VCaP (cell line): ENCODE measurements around the gene SLCO4A1.

Experiments
- H3K27ac ChIP-seq: fragments of 450-650 bp; 2 replicates; pipeline ENCODE4 v1.5.1; 2017
- TF ChIP-seq, protein P1 (sequence below): fragments of 450-650 bp; conservative IDR thresholded peaks from 2 replicates; pipeline ENCODE4 v1.5.1; 2017; ENCODE audit warnings: mild to moderate bottlenecking, moderate library complexity

SLCO4A1 gene

DNA sequence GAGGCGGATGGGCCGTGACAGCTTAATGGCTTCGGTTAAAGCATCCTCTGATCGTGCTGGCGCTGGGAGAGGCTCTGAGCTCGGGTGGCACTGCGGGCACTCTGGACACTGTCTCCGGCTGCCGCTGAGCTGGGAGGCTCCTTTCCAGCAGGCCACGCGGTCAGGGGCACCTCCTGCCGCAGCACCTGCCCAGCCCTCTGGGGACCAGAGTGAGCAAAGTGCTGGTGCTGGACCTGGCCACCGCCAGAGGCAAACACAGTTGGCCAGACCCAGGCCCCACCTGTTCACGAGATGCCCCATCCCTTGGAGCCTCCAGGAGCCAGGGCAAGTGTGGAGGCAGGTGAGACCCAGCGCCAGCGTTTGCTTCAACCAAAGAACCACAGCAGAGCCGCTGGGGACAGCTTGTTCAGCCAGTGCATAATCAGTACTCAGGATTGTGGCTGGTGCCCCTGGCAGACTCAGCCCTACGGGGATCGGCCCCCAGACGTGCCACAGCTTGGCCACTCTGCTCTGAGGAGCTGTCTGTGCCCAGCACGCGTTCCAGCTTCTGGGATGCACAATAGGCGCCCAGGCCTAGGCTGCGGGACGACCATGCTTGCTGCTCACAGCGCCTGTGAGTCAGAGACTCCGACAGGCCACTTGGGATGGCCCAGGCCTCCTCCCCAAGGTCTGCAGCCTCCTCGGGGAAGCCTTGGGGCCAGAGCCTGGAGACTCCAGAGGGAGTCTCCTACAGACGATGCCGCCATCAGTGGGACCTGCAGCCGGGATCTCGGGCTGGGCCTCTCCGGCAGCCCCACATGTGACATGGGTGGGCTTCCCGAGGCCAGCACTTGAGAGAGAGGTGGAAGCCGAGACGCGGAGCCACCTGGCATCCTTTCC lies 38.2 kb upstream of the SLCO4A1 start:
- TF ChIP-seq, protein P1, sequence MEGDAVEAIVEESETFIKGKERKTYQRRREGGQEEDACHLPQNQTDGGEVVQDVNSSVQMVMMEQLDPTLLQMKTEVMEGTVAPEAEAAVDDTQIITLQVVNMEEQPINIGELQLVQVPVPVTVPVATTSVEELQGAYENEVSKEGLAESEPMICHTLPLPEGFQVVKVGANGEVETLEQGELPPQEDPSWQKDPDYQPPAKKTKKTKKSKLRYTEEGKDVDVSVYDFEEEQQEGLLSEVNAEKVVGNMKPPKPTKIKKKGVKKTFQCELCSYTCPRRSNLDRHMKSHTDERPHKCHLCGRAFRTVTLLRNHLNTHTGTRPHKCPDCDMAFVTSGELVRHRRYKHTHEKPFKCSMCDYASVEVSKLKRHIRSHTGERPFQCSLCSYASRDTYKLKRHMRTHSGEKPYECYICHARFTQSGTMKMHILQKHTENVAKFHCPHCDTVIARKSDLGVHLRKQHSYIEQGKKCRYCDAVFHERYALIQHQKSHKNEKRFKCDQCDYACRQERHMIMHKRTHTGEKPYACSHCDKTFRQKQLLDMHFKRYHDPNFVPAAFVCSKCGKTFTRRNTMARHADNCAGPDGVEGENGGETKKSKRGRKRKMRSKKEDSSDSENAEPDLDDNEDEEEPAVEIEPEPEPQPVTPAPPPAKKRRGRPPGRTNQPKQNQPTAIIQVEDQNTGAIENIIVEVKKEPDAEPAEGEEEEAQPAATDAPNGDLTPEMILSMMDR, result no peak
- H3K27ac ChIP-seq, result peak overlapping the region; percentile 35; the same call in 1 of the 2 replicates

DNA sequence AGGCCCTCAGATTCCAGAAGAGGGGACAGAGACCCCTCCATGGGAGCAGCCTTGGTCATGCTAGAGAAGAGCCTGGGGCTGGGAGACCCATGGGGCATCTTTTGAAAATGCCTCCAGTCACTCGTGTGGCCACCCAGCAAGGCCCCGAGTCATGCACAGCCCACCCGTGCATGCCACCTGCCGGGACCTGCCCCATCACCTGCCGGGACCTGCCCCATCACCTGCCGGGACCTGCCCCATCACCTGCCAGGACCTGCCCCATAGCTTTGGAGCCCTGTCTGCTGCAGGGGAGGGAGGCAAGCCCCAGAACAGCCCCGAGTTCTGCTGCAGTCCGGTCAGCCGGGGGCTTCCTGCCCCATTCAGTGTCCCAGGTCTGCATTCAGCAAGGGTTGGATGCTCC lies 37.5 kb upstream of the SLCO4A1 start:
- no peak overlapping the region for H3K27ac ChIP-seq
- TF ChIP-seq, protein P1, result no peak

DNA sequence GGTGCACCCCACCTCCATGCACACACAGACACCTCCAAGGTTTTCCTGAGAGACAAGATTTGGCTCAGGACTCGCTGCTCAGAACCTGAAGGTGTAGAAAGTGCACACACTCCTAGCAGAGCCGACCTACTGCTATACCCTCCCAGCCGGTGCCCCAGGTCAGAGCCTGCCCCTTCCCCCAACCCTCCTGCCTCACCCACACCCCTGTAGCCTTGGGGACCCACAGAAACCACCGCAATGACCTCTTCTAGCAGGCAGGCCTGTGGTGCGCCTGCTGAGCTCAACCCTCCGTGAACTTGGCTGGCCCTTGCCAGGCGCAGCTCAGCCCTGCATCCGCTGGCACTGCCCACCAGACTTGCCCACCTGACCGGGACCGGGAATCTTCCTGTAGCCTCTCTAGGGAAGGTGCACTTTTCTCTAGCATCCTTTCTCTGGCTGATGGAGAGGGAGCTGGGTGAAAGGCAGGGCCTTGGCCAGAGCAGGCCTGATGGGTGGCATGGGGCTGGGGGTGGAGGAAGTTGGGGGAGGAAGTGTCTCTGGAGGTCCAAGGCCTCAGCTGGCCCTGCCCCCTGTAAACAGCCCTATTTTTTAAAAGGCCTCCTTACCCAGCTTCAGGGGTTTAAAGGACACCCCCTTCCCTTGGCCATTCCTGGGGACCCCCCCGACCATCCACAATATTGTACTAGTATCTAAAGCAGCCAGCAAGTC lies 36.9 kb upstream of the SLCO4A1 start:
- TF ChIP-seq, protein P1, result no peak
- peak overlapping the region; percentile 21; the same call in 1 of the 2 replicates for H3K27ac ChIP-seq

DNA sequence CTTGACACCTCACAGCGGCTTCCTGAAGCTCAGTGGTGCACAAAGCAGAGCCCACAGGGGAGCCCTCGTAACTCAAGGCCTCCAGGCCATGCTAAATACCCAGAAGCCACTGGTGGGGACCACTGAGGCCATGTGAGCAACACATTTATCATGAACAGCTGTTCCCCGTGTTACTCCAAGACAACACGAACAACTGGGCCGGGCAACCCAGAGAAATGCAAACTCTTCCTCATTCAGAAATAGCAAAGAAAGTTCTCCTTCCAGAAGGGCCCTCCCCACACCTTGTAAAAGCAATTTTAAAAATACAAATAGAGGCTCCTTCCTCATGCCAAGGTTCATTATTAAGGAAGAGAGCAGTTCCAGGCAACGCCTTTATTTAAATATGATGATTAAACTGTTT lies 36.3 kb upstream of the SLCO4A1 start:
- peak overlapping the region; percentile 21; the same call in 1 of the 2 replicates for H3K27ac ChIP-seq
- TF ChIP-seq, protein P1, result no peak

DNA sequence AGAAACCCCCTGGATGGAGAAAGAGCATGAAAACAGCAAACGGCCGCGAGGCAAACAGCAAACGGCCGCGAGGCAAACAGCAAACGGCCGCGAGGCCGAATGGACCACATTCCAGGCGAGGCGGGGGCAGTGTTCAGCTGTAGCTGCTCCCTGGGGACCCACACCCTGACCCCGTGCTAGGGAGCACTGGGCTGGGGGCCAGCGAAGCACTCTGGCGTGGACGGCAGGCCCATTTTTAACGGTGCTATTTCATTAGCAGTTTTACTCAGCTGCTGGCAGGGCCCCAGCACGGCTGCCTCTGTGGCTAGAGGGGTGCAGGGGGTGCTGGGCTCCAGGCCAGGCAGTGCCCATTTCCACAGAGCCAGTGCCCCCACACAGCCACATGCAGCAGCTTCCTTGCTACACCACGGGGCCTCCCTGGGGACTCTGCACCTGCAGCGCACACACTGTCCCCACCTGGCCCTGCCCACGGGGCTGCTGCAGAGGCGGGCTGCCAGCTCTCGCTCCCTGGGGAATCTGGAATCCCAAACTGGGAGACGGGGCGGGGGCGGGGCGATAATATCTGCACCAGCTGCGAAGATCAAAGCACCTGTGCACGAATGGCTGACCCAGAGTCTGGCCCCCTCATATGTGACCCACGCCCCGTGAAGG lies 35.6 kb upstream of the SLCO4A1 start:
- H3K27ac ChIP-seq, result peak overlapping the region; percentile 21; the same call in 1 of the 2 replicates
- TF ChIP-seq, protein P1, result no peak

DNA sequence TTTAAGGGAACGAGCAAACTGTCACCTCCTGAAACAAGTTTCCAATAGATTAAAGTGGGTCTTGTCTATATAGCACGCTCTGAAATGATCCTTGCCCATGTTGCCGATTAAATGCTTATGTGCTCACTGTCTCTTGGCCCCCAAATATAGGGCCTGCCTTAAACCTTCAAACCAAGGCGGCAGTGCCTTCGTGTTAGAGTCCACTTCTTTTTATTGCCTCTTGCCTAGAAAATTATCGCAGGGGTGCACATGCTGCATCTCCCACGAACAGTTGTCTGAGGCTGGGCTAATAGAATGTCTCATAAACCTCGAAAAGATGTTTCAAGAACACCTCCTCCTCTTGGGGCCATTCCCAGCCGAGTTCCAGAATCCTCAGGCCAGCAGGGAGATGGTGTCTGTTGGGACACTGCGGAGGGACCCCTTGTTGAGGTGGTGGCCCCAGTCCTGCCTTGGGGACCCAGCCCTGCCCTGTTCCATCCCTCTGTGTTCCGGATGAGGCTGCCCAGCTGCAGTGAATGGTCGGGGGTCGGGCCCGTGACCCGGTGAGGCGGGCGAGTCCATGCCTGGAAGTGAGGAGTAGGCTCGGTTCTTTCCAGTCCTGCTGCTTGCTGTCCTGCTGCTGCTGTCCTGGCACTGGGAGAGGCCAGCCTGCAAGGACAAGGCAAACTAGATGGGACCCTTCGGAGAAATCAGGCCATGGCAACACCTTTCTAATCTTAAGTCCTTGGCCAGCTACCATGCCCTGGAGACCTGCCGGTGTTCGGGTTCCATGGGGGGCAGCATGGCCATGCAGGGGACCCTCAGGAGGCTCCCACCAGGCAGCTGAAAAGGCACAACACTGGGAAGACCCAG lies 34.7 kb upstream of the SLCO4A1 start:
- no peak overlapping the region for H3K27ac ChIP-seq
- TF ChIP-seq, protein P1, result no peak
